SK-N-SH treated with all-trans-retinoic acid at 6 μM for 48 hours (cell line): ENCODE measurements around the gene CDPF1.

ENCODE experiments used
- ATAC-seq: fragments of 200-7000 bp; cut with Tn5 transposase; 3 replicates; pipeline ENCODE4 v1.9.1; 2020; ENCODE audit warnings: mild to moderate bottlenecking, moderate library complexity
- ARNTL ChIP-seq: fragments of 450-650 bp; formaldehyde crosslinking; IDR thresholded peaks from 2 replicates; pipeline ENCODE4 v1.5.0; 2020; ENCODE audit warnings: low read depth, mild to moderate bottlenecking, moderate library complexity, borderline replicate concordance
- BACH2 ChIP-seq: fragments of 250-450 bp; sonication (Bioruptor Pico); IDR thresholded peaks from 2 replicates; pipeline ENCODE4 v1.9.0; 2021; ENCODE audit warnings: mild to moderate bottlenecking, borderline replicate concordance
- CSDC2 ChIP-seq: fragments of 250-450 bp; sonication (Bioruptor Pico); IDR thresholded peaks from 2 replicates; pipeline ENCODE4 v1.5.0; 2020; ENCODE audit warnings: mild to moderate bottlenecking, moderate library complexity
- ESRRG ChIP-seq: fragments of 250-450 bp; sonication (Bioruptor Pico); IDR thresholded peaks from 2 replicates; pipeline ENCODE4 v1.6.1; 2021; ENCODE audit warnings: mild to moderate bottlenecking
- GLIS3 ChIP-seq: fragments of 250-450 bp; sonication (Bioruptor Pico); IDR thresholded peaks from 2 replicates; pipeline ENCODE4 v1.5.0; 2020; ENCODE audit warnings: mild to moderate bottlenecking, moderate library complexity
- ISL1 ChIP-seq: fragments of 250-450 bp; sonication (Bioruptor Pico); IDR thresholded peaks from 2 replicates; pipeline ENCODE4 v2.1.2; 2022; ENCODE audit warnings: mild to moderate bottlenecking, moderate library complexity
- OSR1 ChIP-seq: fragments of 250-450 bp; sonication (Bioruptor Pico); IDR thresholded peaks from 2 replicates; pipeline ENCODE4 v1.8.0; 2022; ENCODE audit warnings: moderate library complexity, mild to moderate bottlenecking, inconsistent platforms
- PPARA ChIP-seq: fragments of 250-450 bp; sonication (Bioruptor Pico); IDR thresholded peaks from 2 replicates; pipeline ENCODE4 v1.5.0; 2020; ENCODE audit warnings: mild to moderate bottlenecking, borderline replicate concordance
- RARB ChIP-seq: fragments of 250-450 bp; sonication (Bioruptor Pico); IDR thresholded peaks from 2 replicates; pipeline ENCODE4 v1.8.0; 2021; ENCODE audit warnings: mild to moderate bottlenecking, moderate library complexity
- SNAI2 ChIP-seq: fragments of 250-450 bp; sonication (Bioruptor Pico); IDR thresholded peaks from 2 replicates; pipeline ENCODE4 v1.5.0; 2020; ENCODE audit warnings: mild to moderate bottlenecking, moderate library complexity
- TCF4 ChIP-seq: fragments of 250-450 bp; sonication (Bioruptor Pico); IDR thresholded peaks from 2 replicates; pipeline ENCODE4 v1.8.0; 2021; ENCODE audit warnings: mild to moderate bottlenecking, moderate library complexity, borderline replicate concordance
- ZC3H10 ChIP-seq: fragments of 250-450 bp; sonication (Bioruptor Pico); IDR thresholded peaks from 2 replicates; pipeline ENCODE4 v1.5.1; 2021; ENCODE audit warnings: mild to moderate bottlenecking, moderate library complexity
- ZFP3 ChIP-seq: fragments of 250-450 bp; sonication (Bioruptor Pico); IDR thresholded peaks from 2 replicates; pipeline ENCODE4 v1.5.0; 2020; ENCODE audit warnings: mild to moderate bottlenecking, moderate library complexity
- ZFP30 ChIP-seq: fragments of 450-650 bp; formaldehyde crosslinking; IDR thresholded peaks from 2 replicates; pipeline ENCODE4 v1.5.0; 2022; ENCODE audit warnings: mild to moderate bottlenecking, moderate library complexity
- ZNF565 ChIP-seq: fragments of 450-650 bp; formaldehyde crosslinking; conservative IDR thresholded peaks from 2 replicates; pipeline ENCODE4 v1.5.0; 2020; ENCODE audit warnings: low read depth, mild to moderate bottlenecking, moderate library complexity
- ZNF70 ChIP-seq: fragments of 450-650 bp; formaldehyde crosslinking; IDR thresholded peaks from 2 replicates; pipeline ENCODE4 v1.5.0; 2020; ENCODE audit warnings: mild to moderate bottlenecking, moderate library complexity
- TF ChIP-seq, protein P1 (sequence below): fragments of 250-450 bp; sonication (Bioruptor Pico); IDR thresholded peaks from 2 replicates; pipeline ENCODE4 v1.5.0; 2020; ENCODE audit warnings: mild to moderate bottlenecking, moderate library complexity
- TF ChIP-seq, protein P2 (sequence below): fragments of 250-450 bp; sonication (Bioruptor Pico); IDR thresholded peaks from 2 replicates; pipeline ENCODE4 v1.8.0; 2021; ENCODE audit warnings: low read depth, mild to moderate bottlenecking, moderate library complexity, borderline replicate concordance
- TF ChIP-seq, protein P3 (sequence below): fragments of 250-450 bp; sonication (Bioruptor Pico); IDR thresholded peaks from 2 replicates; pipeline ENCODE4 v1.5.1; 2020; ENCODE audit warnings: low read depth, mild to moderate bottlenecking, moderate library complexity
- TF ChIP-seq, protein P4 (sequence below): fragments of 250-450 bp; sonication (Bioruptor Pico); IDR thresholded peaks from 2 replicates; pipeline ENCODE4 v1.5.1; 2021; ENCODE audit warnings: mild to moderate bottlenecking, moderate library complexity
- TF ChIP-seq, protein P5 (sequence below): fragments of 250-450 bp; sonication (Bioruptor Pico); IDR thresholded peaks from 2 replicates; pipeline ENCODE4 v1.8.0; 2020; ENCODE audit warnings: mild to moderate bottlenecking, moderate library complexity, borderline replicate concordance

The CDPF1 gene

DNA sequence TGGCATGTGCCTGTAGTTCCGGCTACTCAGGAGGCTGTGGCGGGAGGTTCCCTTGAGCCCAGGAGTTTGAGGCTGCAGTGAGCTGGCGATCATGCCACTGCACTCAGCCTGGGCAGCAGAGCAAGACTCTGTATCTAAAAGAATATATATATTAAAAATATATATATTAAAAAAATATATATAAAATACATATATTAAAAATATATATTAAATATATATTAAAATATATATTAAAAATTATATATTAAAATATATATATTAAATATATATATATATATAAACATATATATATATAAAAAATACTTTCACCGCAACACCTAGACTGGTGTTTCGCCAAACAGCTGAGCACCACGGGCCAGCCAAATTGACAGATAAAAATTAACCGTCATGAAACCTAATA, 26.5 kb upstream of the CDPF1 start:
- no peak for ATAC-seq
- TF ChIP-seq, protein P1, sequence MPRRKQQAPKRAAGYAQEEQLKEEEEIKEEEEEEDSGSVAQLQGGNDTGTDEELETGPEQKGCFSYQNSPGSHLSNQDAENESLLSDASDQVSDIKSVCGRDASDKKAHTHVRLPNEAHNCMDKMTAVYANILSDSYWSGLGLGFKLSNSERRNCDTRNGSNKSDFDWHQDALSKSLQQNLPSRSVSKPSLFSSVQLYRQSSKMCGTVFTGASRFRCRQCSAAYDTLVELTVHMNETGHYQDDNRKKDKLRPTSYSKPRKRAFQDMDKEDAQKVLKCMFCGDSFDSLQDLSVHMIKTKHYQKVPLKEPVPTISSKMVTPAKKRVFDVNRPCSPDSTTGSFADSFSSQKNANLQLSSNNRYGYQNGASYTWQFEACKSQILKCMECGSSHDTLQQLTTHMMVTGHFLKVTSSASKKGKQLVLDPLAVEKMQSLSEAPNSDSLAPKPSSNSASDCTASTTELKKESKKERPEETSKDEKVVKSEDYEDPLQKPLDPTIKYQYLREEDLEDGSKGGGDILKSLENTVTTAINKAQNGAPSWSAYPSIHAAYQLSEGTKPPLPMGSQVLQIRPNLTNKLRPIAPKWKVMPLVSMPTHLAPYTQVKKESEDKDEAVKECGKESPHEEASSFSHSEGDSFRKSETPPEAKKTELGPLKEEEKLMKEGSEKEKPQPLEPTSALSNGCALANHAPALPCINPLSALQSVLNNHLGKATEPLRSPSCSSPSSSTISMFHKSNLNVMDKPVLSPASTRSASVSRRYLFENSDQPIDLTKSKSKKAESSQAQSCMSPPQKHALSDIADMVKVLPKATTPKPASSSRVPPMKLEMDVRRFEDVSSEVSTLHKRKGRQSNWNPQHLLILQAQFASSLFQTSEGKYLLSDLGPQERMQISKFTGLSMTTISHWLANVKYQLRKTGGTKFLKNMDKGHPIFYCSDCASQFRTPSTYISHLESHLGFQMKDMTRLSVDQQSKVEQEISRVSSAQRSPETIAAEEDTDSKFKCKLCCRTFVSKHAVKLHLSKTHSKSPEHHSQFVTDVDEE (CRISPR knock-in tag) = no peak
- TF ChIP-seq ZC3H10 (CRISPR knock-in tag) (no peak), ZFP30 (no peak), RARB (CRISPR knock-in tag) (no peak), ARNTL (CRISPR knock-in tag) (no peak), CSDC2 (CRISPR knock-in tag) (no peak), TCF4 (CRISPR knock-in tag) (no peak), ISL1 (CRISPR knock-in tag) (no peak), PPARA (CRISPR knock-in tag) (no peak), ZFP3 (CRISPR knock-in tag) (no peak), SNAI2 (CRISPR knock-in tag) (no peak), GLIS3 (no peak)
- TF ChIP-seq, protein P2, sequence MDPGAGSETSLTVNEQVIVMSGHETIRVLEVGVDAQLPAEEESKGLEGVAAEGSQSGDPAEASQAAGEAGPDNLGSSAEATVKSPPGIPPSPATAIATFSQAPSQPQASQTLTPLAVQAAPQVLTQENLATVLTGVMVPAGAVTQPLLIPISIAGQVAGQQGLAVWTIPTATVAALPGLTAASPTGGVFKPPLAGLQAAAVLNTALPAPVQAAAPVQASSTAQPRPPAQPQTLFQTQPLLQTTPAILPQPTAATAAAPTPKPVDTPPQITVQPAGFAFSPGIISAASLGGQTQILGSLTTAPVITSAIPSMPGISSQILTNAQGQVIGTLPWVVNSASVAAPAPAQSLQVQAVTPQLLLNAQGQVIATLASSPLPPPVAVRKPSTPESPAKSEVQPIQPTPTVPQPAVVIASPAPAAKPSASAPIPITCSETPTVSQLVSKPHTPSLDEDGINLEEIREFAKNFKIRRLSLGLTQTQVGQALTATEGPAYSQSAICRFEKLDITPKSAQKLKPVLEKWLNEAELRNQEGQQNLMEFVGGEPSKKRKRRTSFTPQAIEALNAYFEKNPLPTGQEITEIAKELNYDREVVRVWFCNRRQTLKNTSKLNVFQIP (CRISPR knock-in tag) = no peak
- TF ChIP-seq, protein P3, sequence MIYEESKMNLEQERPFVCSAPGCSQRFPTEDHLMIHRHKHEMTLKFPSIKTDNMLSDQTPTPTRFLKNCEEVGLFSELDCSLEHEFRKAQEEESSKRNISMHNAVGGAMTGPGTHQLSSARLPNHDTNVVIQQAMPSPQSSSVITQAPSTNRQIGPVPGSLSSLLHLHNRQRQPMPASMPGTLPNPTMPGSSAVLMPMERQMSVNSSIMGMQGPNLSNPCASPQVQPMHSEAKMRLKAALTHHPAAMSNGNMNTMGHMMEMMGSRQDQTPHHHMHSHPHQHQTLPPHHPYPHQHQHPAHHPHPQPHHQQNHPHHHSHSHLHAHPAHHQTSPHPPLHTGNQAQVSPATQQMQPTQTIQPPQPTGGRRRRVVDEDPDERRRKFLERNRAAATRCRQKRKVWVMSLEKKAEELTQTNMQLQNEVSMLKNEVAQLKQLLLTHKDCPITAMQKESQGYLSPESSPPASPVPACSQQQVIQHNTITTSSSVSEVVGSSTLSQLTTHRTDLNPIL = no peak

DNA sequence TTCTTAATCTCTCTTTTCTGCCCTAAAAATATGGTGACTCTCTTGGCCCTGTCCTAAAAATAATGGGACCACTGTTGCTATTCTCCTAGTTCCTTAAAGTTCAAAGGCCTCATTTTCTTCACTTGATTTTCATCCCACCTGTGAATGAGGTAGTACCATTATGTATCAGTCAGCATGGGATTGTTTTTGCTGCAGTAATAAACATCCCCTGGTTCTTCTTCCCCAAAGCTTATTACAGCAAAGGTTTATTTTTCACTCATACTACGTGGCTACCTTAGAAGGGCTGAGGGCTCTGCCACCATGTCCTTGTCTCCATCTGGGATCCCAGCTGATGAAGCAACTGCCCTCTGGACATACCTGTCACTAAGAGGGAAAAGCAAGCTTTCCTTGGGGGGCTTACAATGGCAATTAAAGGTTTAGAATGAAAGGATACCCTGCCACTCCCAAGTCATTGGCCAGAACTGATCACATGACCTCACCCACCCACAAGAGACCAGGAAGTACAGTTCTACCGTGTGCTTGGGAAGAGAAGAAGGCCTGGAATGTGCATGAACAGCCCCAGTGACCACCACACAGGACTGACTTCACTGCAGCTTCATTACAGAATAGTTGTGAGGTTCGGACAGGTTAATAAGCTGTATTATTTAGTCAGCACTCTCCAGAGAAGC, 25.5 kb upstream of the CDPF1 start:
- no peak for ATAC-seq

More for the DNA sequence above, 25.5 kb upstream of the CDPF1 start:
- TF ChIP-seq, protein P4, sequence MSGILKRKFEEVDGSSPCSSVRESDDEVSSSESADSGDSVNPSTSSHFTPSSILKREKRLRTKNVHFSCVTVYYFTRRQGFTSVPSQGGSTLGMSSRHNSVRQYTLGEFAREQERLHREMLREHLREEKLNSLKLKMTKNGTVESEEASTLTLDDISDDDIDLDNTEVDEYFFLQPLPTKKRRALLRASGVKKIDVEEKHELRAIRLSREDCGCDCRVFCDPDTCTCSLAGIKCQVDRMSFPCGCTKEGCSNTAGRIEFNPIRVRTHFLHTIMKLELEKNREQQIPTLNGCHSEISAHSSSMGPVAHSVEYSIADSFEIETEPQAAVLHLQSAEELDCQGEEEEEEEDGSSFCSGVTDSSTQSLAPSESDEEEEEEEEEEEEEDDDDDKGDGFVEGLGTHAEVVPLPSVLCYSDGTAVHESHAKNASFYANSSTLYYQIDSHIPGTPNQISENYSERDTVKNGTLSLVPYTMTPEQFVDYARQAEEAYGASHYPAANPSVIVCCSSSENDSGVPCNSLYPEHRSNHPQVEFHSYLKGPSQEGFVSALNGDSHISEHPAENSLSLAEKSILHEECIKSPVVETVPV (CRISPR knock-in tag) = no peak
- TF ChIP-seq CSDC2 (CRISPR knock-in tag) (no peak), ZC3H10 (CRISPR knock-in tag) (no peak), TCF4 (CRISPR knock-in tag) (no peak), ZFP3 (CRISPR knock-in tag) (no peak), RARB (CRISPR knock-in tag) (no peak), ARNTL (CRISPR knock-in tag) (no peak), SNAI2 (CRISPR knock-in tag) (no peak), ZNF565 (CRISPR knock-in tag) (no peak), OSR1 (CRISPR knock-in tag) (no peak), ESRRG (CRISPR knock-in tag) (no peak), ISL1 (CRISPR knock-in tag) (no peak), ZNF70 (CRISPR knock-in tag) (no peak), PPARA (CRISPR knock-in tag) (no peak), BACH2 (CRISPR knock-in tag) (no peak)
- TF ChIP-seq, protein P3 = no peak
- TF ChIP-seq, protein P2 (CRISPR knock-in tag) = no peak
- TF ChIP-seq, protein P5, sequence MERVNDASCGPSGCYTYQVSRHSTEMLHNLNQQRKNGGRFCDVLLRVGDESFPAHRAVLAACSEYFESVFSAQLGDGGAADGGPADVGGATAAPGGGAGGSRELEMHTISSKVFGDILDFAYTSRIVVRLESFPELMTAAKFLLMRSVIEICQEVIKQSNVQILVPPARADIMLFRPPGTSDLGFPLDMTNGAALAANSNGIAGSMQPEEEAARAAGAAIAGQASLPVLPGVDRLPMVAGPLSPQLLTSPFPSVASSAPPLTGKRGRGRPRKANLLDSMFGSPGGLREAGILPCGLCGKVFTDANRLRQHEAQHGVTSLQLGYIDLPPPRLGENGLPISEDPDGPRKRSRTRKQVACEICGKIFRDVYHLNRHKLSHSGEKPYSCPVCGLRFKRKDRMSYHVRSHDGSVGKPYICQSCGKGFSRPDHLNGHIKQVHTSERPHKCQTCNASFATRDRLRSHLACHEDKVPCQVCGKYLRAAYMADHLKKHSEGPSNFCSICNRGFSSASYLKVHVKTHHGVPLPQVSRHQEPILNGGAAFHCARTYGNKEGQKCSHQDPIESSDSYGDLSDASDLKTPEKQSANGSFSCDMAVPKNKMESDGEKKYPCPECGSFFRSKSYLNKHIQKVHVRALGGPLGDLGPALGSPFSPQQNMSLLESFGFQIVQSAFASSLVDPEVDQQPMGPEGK = no peak
